Activated CD8-positive, alpha-beta memory T cell treated with anti-CD3 and anti-CD28 coated beads for 36 hours (primary cell): ENCODE results near the gene SH3BGR. TPM values are rescaled to one million over a fixed set of nuclear protein-coding genes. Genes with fewer than 3 reads are reported as not detected.

ENCODE experiments used
- CTCF ChIA-PET: fragments of 350-600 bp; sonication (Branson Sonifier 250); formaldehyde crosslinking; loops from one replicate; lab custom pipeline; 2021; ENCODE audit warnings: antibody characterized with exemption; lab: Charles Lee
- POLR2A ChIA-PET: fragments of 350-600 bp; sonication (Branson Sonifier 250); formaldehyde crosslinking; loops from one replicate; lab custom pipeline; 2021; ENCODE audit warnings: antibody characterized with exemption; lab: Charles Lee
- total RNA-seq, 2 experiments: library from RNA; stranded (reverse); gene quantifications; one replicate each; pipeline ENCODE4 v1.2.3, GENCODE V29; 2021

SH3BGR gene
- total RNA-seq, 2 experiments from 2014 or later: 3.6 to 4.7 TPM

GRCh38 chr21:39453571-39454179 lies 1.9 kb downstream of the SH3BGR start:
- CTCF ChIA-PET: no interaction called here

DNA sequence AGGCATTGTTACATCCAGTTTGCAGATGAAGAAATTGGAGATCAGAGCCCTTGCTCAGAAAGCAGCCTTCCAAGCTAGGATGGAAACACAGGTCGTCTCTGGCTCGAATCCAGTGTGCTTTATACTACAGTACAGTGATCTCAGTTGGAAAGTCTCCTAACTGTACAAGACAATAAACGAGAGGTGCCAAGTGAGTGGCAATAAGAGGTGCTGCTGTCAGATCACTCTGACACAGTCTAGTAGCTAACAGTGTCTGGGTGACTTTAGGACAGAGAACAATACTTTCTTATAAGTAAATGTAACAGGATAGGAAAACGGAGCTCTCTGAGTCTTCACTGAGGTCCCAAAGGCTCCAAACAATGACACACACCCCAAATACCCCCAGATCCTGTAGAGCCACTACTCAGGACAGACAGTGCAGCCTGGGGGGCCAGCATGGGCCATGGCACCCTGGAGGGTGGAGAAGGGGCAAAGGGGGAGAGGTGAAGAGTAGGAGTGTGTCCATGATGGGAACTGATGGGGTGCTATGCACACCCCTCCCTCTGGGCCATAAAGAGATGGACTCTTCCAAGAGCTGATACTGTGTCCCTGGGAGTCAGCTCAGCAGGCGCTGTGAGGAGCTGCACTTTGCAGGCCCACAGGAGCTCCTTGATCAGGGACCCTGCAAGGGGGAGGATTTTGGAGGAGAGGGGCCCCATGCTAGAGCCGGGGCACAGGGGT lies 3.3 kb downstream of the SH3BGR start:
- CTCF ChIA-PET: interaction anchor here (1.0 kb wide), 1 partner anchor 10 kb away, joined by 3 read pairs; the partner anchor contains the start of gene LCA5L
- POLR2A ChIA-PET: no interaction called here

More at GRCh38 chr21:39453571-39454179, 1.9 kb downstream of the SH3BGR start:
- POLR2A ChIA-PET: no interaction called here

DNA sequence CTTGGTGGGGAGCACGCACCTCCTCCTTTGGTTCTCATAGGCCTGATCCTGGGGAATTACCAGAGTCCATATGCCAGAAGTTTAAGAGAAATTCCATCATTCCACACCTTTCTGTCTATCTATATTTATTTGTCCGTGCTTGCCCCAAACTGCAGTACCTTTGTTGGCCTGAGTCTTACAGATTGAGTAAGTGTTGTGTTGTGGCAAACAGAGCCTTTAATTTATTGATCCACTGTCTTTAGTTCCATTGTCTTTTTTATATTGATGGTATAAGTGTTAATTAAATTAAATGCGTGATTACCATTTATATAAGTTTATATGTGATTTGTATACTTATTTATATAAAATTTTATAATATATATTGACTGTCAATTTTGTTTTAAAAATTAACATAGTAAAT lies 4.9 kb downstream of the SH3BGR start:
- ChIA-PET POLR2A (no interaction called here), CTCF (no interaction called here)

DNA sequence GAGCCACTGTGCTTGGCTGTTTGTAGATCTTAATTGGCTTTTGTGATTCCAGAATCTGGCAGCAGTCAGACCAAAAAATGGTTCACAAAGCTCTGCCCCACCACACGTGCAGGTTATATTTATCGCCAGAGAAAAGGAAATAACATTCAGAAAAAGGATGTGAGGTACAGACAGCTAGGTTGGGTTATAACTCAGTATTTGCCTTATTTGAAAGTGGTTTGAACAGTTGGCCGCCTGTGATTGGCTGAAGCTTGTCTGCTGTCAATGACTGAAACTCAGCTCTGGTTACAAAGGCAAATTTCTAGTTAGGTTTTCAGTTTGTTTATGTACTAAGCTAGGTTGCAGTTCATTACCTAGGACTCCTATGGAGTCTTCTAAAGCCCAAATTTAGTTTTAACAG lies 9.6 kb downstream of the SH3BGR start:
- ChIA-PET POLR2A (no interaction called here), CTCF (no interaction called here)

- ChIA-PET CTCF (no interaction called here), POLR2A (no interaction called here)
Observed at GRCh38 chr21:39463308-39463707, 11.5 kb downstream of the SH3BGR start.

DNA sequence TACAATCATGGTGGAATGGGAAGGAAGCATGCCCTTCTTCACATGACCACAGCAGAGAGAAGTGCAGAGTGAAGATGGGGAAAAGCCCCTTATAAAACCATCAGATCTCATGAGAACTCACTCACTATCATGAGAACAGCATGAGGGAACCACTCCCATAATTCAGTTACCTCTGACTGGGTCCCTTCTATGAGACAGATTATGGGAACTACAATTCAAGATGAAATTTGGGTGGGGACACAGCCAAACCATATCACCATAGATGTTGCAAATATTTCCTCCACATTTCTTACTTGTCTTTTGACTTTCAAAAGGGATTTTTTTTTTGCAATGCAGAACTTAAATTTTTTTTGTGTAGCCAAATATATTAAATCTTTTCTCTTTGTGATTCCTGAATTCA lies 14.8 kb downstream of the SH3BGR start:
- POLR2A ChIA-PET: no interaction called here
- CTCF ChIA-PET: no interaction called here

DNA sequence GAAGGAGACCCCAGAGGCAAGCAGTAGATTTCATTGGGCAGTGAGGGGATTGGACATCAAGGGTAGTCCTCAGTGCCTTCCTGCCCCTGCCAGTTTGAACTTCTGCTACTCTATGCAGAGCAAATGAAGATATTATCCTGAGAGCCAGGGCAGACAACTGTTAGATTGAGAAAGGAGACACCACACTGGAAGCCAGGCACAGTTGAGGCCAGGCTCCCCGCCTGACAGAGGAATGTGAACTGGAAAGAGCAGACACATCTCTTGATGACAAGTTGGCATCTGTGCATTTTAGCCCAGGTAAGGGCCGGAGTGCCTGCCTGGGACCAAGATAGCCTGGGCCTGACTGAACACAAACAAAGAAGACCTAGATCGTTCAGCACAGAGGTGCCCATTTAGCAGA lies 16.0 kb downstream of the SH3BGR start:
- ChIA-PET CTCF (no interaction called here), POLR2A (no interaction called here)

- ChIA-PET CTCF (no interaction called here), POLR2A (no interaction called here)
Observed at GRCh38 chr21:39468559-39468958, 16.8 kb downstream of the SH3BGR start.

GRCh38 chr21:39471598-39471997 lies 19.8 kb downstream of the SH3BGR start:
- ChIA-PET CTCF (no interaction called here), POLR2A (no interaction called here)

- CTCF ChIA-PET: no interaction called here
- POLR2A ChIA-PET: no interaction called here
Observed at GRCh38 chr21:39472786-39473185, 21.0 kb downstream of the SH3BGR start.

DNA sequence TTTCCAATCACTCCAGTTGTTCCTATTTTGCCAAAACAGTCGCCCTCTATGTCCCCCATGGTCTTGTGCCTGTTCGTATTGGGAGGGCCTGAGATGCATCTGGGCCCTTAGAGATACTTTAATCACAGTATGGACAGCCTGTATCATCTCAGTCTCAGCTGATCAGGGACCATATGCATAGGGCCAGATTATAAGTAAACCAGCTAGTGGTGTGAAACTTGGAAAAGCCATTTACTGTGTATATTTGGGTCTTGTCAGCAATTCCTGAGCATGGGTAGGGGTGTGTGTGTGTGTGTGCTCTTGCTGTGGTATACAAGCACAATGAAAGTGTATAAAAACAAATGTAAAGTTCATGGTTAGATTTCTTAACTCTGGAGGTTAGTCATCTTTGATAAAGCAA lies 22.8 kb downstream of the SH3BGR start:
- POLR2A ChIA-PET: no interaction called here
- CTCF ChIA-PET: no interaction called here

DNA sequence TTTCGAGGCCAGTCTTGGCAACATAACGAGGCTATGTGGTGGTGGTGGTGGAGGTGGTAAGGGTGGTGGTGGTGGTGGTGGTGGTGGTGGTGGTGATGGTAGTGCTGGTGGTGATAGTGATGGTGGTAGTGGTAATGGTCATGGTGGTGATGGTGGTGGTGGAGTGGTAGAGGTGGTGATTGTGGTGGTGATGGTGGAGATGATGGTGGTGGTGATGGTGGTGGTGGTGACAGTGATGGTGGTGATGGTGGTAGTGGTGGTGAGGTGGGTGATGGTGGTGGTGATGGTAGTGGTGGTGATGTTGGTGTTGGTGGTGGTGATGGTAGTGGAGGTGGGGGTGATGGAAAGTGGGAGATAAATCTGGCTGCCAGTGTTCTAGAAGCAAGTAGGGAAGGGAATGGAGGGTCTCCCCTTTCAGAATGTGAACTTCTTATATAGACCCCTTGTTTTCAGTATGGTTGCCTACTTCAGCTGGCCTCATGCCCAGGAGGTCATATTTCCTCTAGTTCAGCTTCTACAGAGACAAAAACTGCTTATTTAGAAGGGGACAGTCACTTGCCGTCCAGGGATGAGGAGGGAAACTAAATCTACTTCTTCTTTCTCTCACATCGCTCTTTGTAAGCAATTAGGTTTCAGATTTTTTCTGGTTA lies 27.5 kb downstream of the SH3BGR start:
- ChIA-PET CTCF (no interaction called here), POLR2A (no interaction called here)

GRCh38 chr21:39479814-39480182 lies 28.0 kb downstream of the SH3BGR start:
- CTCF ChIA-PET: no interaction called here
- POLR2A ChIA-PET: no interaction called here

DNA sequence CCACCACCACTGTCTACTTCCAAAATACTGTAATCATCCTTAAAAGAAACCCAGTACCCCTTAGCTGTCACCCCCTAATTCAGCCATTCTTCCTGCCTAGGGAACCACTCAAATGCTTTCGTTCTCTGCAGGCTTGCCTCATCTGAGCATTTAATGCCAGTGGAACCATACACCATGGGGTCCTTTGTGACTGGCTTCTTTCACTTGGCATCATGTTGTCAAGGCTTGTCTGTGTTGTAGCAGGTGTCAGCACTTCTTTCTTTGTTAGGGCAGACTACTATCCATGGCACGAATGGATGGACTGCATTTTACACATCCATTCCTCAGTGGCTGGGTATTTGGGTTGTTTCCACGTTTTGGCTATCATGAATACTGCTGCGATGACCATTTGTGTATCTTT lies 28.5 kb downstream of the SH3BGR start:
- CTCF ChIA-PET: no interaction called here

GRCh38 chr21:39481886-39482285 lies 30.1 kb downstream of the SH3BGR start:
- CTCF ChIA-PET: no interaction called here
- POLR2A ChIA-PET: no interaction called here

More for the DNA sequence above, 28.5 kb downstream of the SH3BGR start:
- POLR2A ChIA-PET: no interaction called here

DNA sequence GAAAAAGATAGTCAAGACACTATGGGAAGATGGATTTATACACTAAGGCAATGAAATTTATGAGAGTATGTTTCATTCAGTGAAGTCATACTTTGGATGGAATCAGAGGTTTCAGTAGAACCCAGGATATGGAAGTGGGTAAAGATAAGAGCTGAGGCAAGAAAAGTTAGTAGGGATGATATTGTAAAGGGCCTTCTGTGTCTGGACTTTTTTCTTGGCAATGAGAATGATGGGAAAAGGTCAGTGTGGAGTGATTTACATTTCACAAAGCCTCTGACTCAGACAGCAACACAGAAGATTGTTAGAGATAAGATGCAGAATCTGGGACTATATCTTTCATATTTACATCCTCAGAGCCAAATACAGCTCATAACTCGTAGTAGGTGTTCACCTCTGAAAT lies 32.1 kb downstream of the SH3BGR start:
- CTCF ChIA-PET: no interaction called here
- POLR2A ChIA-PET: no interaction called here

DNA sequence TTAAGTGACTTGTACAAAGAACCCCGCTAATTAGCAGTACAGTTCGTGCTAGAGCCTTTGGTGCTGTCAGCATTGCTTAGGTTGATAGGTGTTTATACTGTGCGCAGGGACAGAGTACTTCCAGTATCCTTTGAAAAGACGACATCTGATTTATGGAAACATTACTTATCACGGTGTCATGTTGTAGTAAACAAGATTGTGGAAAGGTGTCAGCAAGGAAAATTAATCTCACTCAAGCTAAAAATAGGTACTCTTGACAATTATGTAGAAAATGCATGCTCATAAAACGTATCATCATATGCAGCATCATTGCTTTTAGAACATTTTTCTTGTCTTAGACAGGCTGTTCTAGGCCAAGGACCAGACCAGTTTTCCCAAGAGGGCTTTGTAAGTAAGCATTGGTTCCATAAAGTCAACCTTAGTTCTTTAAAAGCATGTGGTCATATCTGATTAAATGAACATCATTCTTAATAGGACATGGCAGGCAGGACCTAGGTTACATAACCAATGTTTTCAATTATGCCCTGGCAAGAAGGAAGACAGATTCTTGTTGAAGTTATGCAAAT lies 33.0 kb downstream of the SH3BGR start:
- POLR2A ChIA-PET: no interaction called here
- CTCF ChIA-PET: no interaction called here

DNA sequence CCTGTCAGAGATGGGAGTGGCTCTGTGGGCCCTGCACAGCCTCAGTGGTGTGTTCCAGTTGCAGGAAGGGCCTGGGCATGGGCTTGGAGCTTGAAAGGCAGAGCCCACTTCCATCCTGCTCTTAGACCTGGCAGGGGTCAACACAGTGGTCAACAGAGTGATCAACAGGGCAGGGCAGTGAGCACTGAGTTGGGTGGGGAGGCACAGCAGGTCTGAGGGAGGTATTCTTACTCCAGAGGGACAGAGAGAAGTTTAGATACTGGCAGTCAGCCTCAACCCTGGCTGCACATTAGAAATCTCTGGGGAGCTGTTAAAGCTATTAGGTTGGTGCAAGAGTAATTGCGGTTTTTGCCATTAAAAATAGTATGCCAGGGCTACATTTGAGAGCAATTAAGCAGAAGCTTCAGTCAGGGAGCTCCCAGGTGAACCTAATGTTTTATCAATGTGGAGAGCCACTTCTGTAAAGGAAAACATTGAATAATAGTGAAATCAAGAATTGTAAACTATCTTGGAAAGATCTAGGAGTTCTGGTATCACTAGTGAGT lies 37.7 kb downstream of the SH3BGR start:
- POLR2A ChIA-PET: no interaction called here
- CTCF ChIA-PET: no interaction called here

DNA sequence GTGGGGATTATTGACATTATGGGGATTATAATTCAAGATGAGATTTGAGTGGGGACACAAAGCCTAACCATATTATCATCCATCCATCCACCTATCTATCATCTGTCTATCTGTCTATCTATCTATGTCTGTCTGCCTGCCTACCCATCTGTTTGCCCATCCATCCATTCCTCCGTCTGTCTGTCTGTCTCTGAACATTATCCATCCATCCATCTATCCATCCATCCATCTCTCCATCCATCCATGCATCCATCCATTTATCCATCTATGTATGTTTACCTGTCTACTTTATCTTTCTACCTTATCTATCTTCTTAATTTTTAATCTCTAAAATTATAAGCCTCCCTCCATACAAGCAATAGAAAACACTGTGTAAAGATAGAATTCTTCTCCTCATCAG lies 47.4 kb downstream of the SH3BGR start:
- POLR2A ChIA-PET: no interaction called here
- CTCF ChIA-PET: no interaction called here

GRCh38 chr21:39502631-39503030 lies 50.9 kb downstream of the SH3BGR start:
- ChIA-PET CTCF (no interaction called here), POLR2A (no interaction called here)
